T-cell (primary cell): ENCODE results near the gene FASN. TPM values are rescaled to one million over a fixed set of nuclear protein-coding genes. Genes with fewer than 3 reads are reported as not detected.

ENCODE experiments used
- ATAC-seq, 4 experiments: fragments of 200-7000 bp in 3 of 4; fragments of 150-1000 bp in 1 of 4; cut with Tn5 transposase; replicated peaks in 1 of 4; 1 replicate in 3 of 4; 2 replicates in 1 of 4; pipeline ENCODE4 v1.10.0; 2021; ENCODE audit warnings: moderate library complexity in 3 of 4, mild to moderate bottlenecking in 2 of 4, moderate number of reproducible peaks in 1 of 4
- CTCF ChIA-PET, 2 donors: fragments of 300-600 bp; sonication (Branson Sonifier 250); formaldehyde crosslinking; loops; one replicate each; lab custom pipeline; 2022; ENCODE audit warnings: antibody characterized with exemption in 2 of 2; lab: Charles Lee
- POLR2A ChIA-PET, 2 donors: fragments of 300-600 bp; sonication (Branson Sonifier 250); formaldehyde crosslinking; loops; one replicate each; lab custom pipeline; 2022; ENCODE audit warnings: antibody characterized with exemption in 2 of 2; lab: Charles Lee
- DNase-seq, 35 experiments: peaks; one replicate each; pipeline versions ENCODE4 v3.0.0 to v3.0.0-alpha.2; 2013 to 2023
- H3K27ac ChIP-seq: one replicate; pipeline ENCODE4 v1.5.1; 2013; ENCODE audit warnings: low read length
- H3K27me3 ChIP-seq, 2 experiments: replicated peaks in 1 of 2; 1 replicate in 1 of 2; 2 replicates in 1 of 2; pipeline versions ENCODE4 v1.6.1 to v1.7.0; 2013; ENCODE audit warnings: low read length in 1 of 2, mixed read lengths in 1 of 2; ENCODE audit not compliant: control insufficient read depth in 2 of 2, insufficient read depth in 2 of 2; ENCODE audit errors: extremely low read depth in 1 of 2
- H3K36me3 ChIP-seq, 2 donors: 1 replicate in 1 of 2; 2 replicates in 1 of 2; pipeline versions ENCODE4 v1.6.1 to v1.7.0; 2013; ENCODE audit warnings: low read length in 1 of 2; ENCODE audit not compliant: control insufficient read depth in 2 of 2, insufficient read depth in 1 of 2; ENCODE audit errors: extremely low read depth in 1 of 2
- H3K4me1 ChIP-seq, 2 experiments: 1 replicate in 1 of 2; 2 replicates in 1 of 2; pipeline versions ENCODE4 v1.6.1 to v1.7.0; 2013; ENCODE audit warnings: low read length in 2 of 2, mixed read lengths in 1 of 2; ENCODE audit not compliant: insufficient read depth in 2 of 2, control insufficient read depth in 1 of 2; ENCODE audit errors: extremely low read depth in 1 of 2
- H3K4me3 ChIP-seq, 2 donors: 1 replicate in 1 of 2; 2 replicates in 1 of 2; pipeline versions ENCODE4 v1.5.1 to v1.7.0; 2013; ENCODE audit warnings: mild to moderate bottlenecking in 2 of 2, low read length in 1 of 2, moderate library complexity in 1 of 2; ENCODE audit not compliant: control insufficient read depth in 1 of 2; ENCODE audit errors: extremely low read depth in 1 of 2
- H3K9me3 ChIP-seq: 2 replicates; pipeline ENCODE4 v1.7.0; 2013
- H3K27ac Mint-ChIP-seq, 2 donors: one replicate each; pipeline ENCODE4 v1.8.0; 2020 to 2021; ENCODE audit warnings: mild to moderate bottlenecking in 2 of 2, mixed read lengths in 2 of 2
- H3K27me3 Mint-ChIP-seq, 2 donors: one replicate each; pipeline ENCODE4 v1.8.0; 2021 to 2022; ENCODE audit warnings: mixed read lengths in 2 of 2
- H3K36me3 Mint-ChIP-seq: one replicate; pipeline ENCODE4 v1.8.0; 2021; ENCODE audit warnings: mixed read lengths
- H3K4me1 Mint-ChIP-seq, 3 donors: one replicate each; pipeline ENCODE4 v1.8.0; 2020 to 2022; ENCODE audit warnings: mixed read lengths in 3 of 3, mild to moderate bottlenecking in 1 of 3
- H3K4me3 Mint-ChIP-seq, 3 donors: one replicate each; pipeline ENCODE4 v1.8.0; 2020 to 2022; ENCODE audit warnings: mild to moderate bottlenecking in 3 of 3, mixed read lengths in 3 of 3, moderate library complexity in 3 of 3
- H3K9me3 Mint-ChIP-seq, 3 donors: one replicate each; pipeline ENCODE4 v1.8.0; 2020 to 2022; ENCODE audit warnings: mixed read lengths in 3 of 3
- WGBS: methylation state at CpG from one replicate; pipeline ENCODE4 v1.1.5; 2013; ENCODE audit warnings: missing lambda C conversion rate; ENCODE audit not compliant: insufficient coverage; 5-methylcytosine and 5-hydroxymethylcytosine counted together
- total RNA-seq, 35 experiments: library from RNA in 6 of 35; stranded (reverse) in 6 of 35; fragments of 120-200 nt in 1 of 35; gene quantifications; one replicate each; pipeline versions ENCODE4 v1.2.1 to v1.2.4 and lab custom pipeline; 2013 to 2026

Gene FASN
- total RNA-seq, 5 donors from 2014 or later (not counting 1 experiment from before 2014, with no cell fraction given): 48.2 to 144 (median 52.5) TPM

DNA sequence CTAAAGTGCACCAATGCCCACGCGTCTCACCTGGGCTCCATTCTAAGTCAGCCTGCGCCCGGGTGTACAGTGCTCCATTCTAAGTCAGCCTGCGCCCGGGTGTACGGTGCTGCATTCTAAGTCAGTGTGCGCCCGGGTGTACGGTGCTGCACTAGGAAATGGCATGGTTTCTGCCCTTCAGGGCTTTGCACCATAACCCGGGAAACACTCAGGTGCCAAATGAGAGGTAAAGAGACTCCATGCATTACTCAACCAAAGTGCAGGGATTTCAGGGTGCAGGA is 29.2 kb upstream of the FASN start:
- peak overlapping the region; percentile 19 to 25 for H3K4me3 ChIP-seq
- H3K27me3 ChIP-seq: no peaks in the 10 kb centered on the region
- DNase-seq (peak in 3 of 35 experiments; percentile 11 to 35 (median 26)), ATAC-seq (peak in 3 of 4 experiments; percentile 31 to 43 (median 39))
- H3K9me3 ChIP-seq: no peaks in the 10 kb centered on the region
- no peaks in the 10 kb centered on the region for H3K36me3 ChIP-seq
- peak overlapping the region; percentile 90 for H3K27ac ChIP-seq
- H3K36me3 Mint-ChIP-seq: peaks cover 4% of the 10 kb centered on the region
- H3K4me1 ChIP-seq: peaks cover 34 to 68% of the 10 kb centered on the region in 2 experiments
- WGBS: 45% methylated on average over 11 of the region's 11 CpGs
- no peaks in the 10 kb centered on the region for H3K9me3 Mint-ChIP-seq
- peak overlapping the region; percentile 70 to 76 (median 71) for H3K4me3 Mint-ChIP-seq
- ChIA-PET CTCF (interaction anchor here in 1 of 2 donors (0.6 to 1.5 kb wide), 7 partner anchors 9 to 89 kb away, joined by 3 to 7 read pairs (median 4); partner anchors contain the start of gene DCXR), POLR2A (interaction anchor here in 1 of 2 donors (0.6 to 1.6 kb wide), 4 partner anchors 60 to 171 kb away, joined by 3 to 6 read pairs (median 4); partner anchors contain the start of gene DCXR)
- H3K27ac Mint-ChIP-seq: peak overlapping the region; percentile 98 to 99
- no peaks in the 10 kb centered on the region for H3K27me3 Mint-ChIP-seq
- peaks cover 63 to 66% (median 64%) of the 10 kb centered on the region in 3 donors for H3K4me1 Mint-ChIP-seq

DNA sequence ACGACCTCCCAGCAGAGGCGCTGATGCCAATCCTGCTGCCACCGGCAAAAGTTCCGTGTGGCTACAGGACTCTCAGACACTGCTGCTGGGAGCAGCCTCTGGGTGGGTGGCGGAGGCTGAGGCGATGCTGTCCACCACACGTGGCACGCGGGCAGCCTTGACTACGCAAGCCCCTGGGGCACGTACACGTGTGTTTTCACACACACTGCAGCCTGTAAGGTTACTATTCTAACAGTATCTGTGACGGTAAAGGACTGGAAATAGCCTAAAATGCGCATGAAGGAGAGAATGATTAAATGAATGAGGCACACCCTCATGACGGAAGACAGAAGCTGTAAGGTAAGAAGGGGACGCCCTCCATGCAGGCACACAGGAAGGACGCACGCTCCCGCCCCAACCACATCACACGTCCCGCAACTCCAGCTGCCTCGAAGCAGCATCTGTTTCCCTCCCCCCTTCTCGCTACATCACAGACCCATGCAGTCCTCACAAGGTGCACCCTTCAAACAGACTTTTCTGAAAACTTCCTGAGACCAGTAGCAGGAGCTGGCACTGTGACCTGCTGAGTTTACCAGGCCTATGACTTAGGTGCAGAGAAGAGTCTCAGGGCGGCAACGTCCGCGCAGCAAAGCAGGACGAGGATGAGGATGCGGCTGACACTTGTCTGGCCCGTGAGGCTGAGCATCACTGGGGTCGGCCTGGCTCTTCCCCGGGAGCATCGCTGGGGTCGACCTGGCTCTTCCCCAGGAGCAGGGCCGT is 28.7 kb upstream of the FASN start:
- Histone ChIP-seq H3K4me3 (peak overlapping the region; percentile 31 to 46), H3K36me3 (no peaks in the 10 kb centered on the region), H3K27ac (peak overlapping the region; percentile 90), H3K4me1 (peaks cover 38 to 73% of the 10 kb centered on the region in 2 experiments), H3K9me3 (no peaks in the 10 kb centered on the region), H3K27me3 (no peaks in the 10 kb centered on the region)
- Mint-ChIP-seq H3K9me3 (no peaks in the 10 kb centered on the region), H3K36me3 (peaks cover 4% of the 10 kb centered on the region), H3K4me3 (peak overlapping the region; percentile 70 to 76 (median 71)), H3K27ac (peak overlapping the region; percentile 98 to 99), H3K27me3 (no peaks in the 10 kb centered on the region), H3K4me1 (peaks cover 68 to 71% (median 69%) of the 10 kb centered on the region in 3 donors)
- ChIA-PET POLR2A (interaction anchor here (0.6 to 1.6 kb wide), 7 partner anchors 19 to 171 kb away, joined by 3 to 6 read pairs (median 5); partner anchors contain the start of gene DCXR (in 1 of the 2)), CTCF (interaction anchor here in 1 of 2 donors (0.6 to 1.5 kb wide), 8 partner anchors 9 to 89 kb away, joined by 3 to 7 read pairs (median 4); partner anchors contain the start of gene DCXR)
- WGBS: 8% methylated on average over 26 of the region's 35 CpGs
- ATAC-seq (peak; percentile 82 to 97 (median 94)), DNase-seq (peak; percentile 67 to 98 (median 92))

DNA sequence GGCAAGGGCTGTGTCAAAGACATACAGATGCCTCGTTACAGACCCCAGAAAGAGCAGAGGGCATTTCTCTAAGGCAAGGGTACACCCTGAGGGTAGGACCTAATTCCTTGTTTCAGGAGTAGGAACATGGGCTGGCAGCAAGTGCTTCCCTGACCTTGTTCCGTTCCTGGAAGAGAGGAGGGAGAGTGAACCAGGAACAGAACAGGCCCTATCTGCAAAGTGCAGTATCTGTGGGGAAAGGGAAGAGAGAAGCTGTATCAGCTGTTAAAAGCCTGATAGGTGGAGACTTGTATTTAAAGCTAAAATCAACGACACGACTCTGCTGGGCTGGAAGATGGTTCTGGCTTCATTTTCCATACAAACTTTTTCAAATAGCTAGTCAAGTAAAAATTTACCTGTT is 26.1 kb upstream of the FASN start:
- peaks cover 48 to 83% of the 10 kb centered on the region in 2 experiments for H3K4me1 ChIP-seq
- DNase-seq (no peak), ATAC-seq (no peak)
- 96% methylated on average over 2 of the region's 4 CpGs for WGBS
- Mint-ChIP-seq H3K36me3 (peaks cover 4% of the 10 kb centered on the region), H3K27ac (peak overlapping the region; percentile 87 to 98), H3K4me3 (peak overlapping the region in 1 of 3 donors; percentile 63), H3K9me3 (no peaks in the 10 kb centered on the region), H3K4me1 (peaks cover 77 to 84% (median 78%) of the 10 kb centered on the region in 3 donors), H3K27me3 (no peaks in the 10 kb centered on the region)
- CTCF ChIA-PET: interaction anchor here in 1 of 2 donors (0.6 to 0.7 kb wide), 2 partner anchors 22 to 45 kb away, joined by 4 read pairs; no protein-coding TSS in a partner anchor
- no peaks in the 10 kb centered on the region for H3K27me3 ChIP-seq
- H3K36me3 ChIP-seq: no peaks in the 10 kb centered on the region
- no peak overlapping the region for H3K4me3 ChIP-seq
- peak overlapping the region; percentile 90 for H3K27ac ChIP-seq
- POLR2A ChIA-PET: interaction anchor here (0.5 to 0.7 kb wide), 8 partner anchors 13 to 211 kb away, joined by 4 to 13 read pairs (median 6); no protein-coding TSS in a partner anchor
- H3K9me3 ChIP-seq: no peaks in the 10 kb centered on the region

DNA sequence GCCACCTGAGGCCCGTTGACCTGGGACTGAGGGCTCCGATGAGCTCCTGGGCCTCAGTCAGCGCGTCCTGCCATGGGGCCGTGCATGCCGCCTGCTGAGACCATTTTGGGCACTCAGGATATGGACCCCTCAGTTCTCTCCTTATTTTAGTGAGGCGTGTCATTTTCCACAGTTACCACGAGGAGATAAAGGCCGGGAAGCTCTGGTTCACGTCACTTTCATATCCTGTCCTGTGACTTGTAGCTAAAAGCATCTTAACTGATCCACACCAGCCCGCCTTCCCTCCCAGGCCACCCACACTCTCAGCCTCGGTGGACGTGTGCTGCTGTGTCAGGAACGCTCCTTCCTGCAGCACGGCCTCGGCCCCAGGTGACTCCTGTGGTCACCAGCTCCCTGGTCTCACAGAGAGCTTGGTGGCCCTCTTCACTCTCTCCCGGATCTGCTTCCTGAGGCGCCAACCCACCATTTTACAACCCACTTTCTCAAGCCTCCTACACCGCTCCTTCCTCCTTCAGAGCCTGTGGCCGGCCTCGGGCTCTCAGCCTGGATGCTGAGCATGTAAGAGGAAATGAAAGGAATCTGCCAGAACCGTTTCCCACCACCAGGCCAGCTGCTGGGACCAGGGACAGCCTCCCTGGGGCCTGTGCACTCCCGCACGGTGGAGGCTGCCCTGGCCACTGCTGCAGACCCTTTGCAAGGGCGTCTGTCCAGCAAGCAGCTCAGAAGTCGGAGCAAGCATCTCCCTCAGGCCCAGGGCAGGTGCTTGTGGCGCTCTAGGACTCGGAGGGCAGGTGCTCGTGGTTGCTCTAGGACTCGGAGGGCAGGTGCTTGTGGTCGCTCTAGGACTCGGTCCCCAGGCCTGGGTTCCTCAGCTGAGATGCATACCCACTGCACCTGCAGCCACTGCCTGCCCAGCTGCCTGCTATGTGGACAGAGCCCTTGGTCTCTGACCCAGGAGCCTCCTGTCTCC is 23.9 kb upstream of the FASN start:
- H3K27ac Mint-ChIP-seq: peak overlapping the region; percentile 66 to 86
- DNase-seq (no peak), ATAC-seq (no peak)
- H3K9me3 Mint-ChIP-seq: no peaks in the 10 kb centered on the region
- POLR2A ChIA-PET: interaction anchor here in 1 of 2 donors (0.6 kb wide), 1 partner anchor 22 kb away, joined by 3 read pairs; no protein-coding TSS in a partner anchor
- no peaks in the 10 kb centered on the region for H3K27me3 Mint-ChIP-seq
- H3K9me3 ChIP-seq: no peaks in the 10 kb centered on the region
- H3K36me3 ChIP-seq: no peaks in the 10 kb centered on the region
- no peaks in the 10 kb centered on the region for H3K27me3 ChIP-seq
- peak overlapping the region in 2 of 3 donors; percentile 54 to 63 for H3K4me3 Mint-ChIP-seq
- peak overlapping the region in 1 of 2 donors; percentile 21 for H3K4me3 ChIP-seq
- H3K4me1 ChIP-seq: peaks cover 34 to 61% of the 10 kb centered on the region in 2 experiments
- peaks cover 4% of the 10 kb centered on the region for H3K36me3 Mint-ChIP-seq
- WGBS: 74% methylated on average over 27 of the region's 32 CpGs
- peaks cover 59 to 68% (median 64%) of the 10 kb centered on the region in 3 donors for H3K4me1 Mint-ChIP-seq
- no peak overlapping the region for H3K27ac ChIP-seq
- CTCF ChIA-PET: no interaction called here

DNA sequence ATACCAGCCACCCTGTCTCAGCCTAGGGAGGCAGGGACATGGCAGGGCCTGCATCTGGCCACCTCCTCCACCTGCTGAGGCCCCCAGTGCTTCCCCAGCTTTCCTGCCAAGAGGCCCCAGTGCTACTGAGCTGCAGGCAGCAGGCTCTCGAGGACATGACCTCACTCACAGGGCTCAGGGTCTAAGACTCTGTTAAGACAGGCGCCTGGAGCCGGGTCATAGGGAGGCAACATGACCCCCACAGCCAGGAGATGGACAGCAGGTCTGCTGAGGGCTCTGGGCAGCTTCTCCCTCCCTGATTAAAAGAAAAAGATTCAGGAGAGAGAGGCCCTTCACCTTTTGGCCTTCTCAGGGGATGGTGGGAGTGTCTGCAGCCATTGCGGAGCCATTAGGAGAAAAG is 23.2 kb upstream of the FASN start:
- DNase-seq: no peak
- H3K27ac ChIP-seq: no peak overlapping the region
- Mint-ChIP-seq H3K9me3 (no peaks in the 10 kb centered on the region), H3K4me1 (peaks cover 54 to 61% (median 60%) of the 10 kb centered on the region in 3 donors), H3K4me3 (no peak overlapping the region), H3K27me3 (no peaks in the 10 kb centered on the region), H3K36me3 (peaks cover 4% of the 10 kb centered on the region), H3K27ac (peak overlapping the region in 1 of 2 donors; percentile 86)
- CTCF ChIA-PET: no interaction called here
- no peaks in the 10 kb centered on the region for H3K27me3 ChIP-seq
- POLR2A ChIA-PET: interaction anchor here in 1 of 2 donors (1.1 kb wide), 1 partner anchor 15 kb away, joined by 4 read pairs; no protein-coding TSS in a partner anchor
- H3K9me3 ChIP-seq: no peaks in the 10 kb centered on the region
- peaks cover 31 to 54% of the 10 kb centered on the region in 2 experiments for H3K4me1 ChIP-seq
- no peak overlapping the region for H3K4me3 ChIP-seq
- 100% methylated on average over 2 of the region's 4 CpGs for WGBS
- ATAC-seq: no peak
- H3K36me3 ChIP-seq: no peaks in the 10 kb centered on the region
